MM.1S (cell line): ENCODE results near the gene OSBPL8.

ENCODE experiments used
- CTCF ChIP-seq: fragments of 300-600 bp; sonication (generic); IDR thresholded peaks from 2 replicates; pipeline ENCODE4 v1.5.1; 2016; ENCODE audit warnings: antibody characterized with exemption, low read length, mixed read lengths
- EZH2 ChIP-seq: fragments of 300-600 bp; sonication (generic); optimal IDR thresholded peaks from 2 replicates; pipeline ENCODE3; 2017; ENCODE audit warnings: low read depth, mild to moderate bottlenecking, antibody characterized with exemption, low read length, mixed read lengths

GRCh38 chr12:76441016-76441415 lies 118.6 kb downstream of the OSBPL8 start:
- TF ChIP-seq CTCF, result no peak
- no peak for TF ChIP-seq EZH2
